BE2C (cell line): ENCODE results near the gene SLMAP.

Experiments used
- DNase-seq: peaks from one replicate; pipeline ENCODE4 v3.0.0-alpha.2; 2020
- H3K27me3 ChIP-seq: fragments of 250-450 bp; sonication (Bioruptor Pico); 2 replicates; pipeline ENCODE4 v1.5.1; 2020; ENCODE audit warnings: mild to moderate bottlenecking
- H3K36me3 ChIP-seq: fragments of 250-450 bp; sonication (Bioruptor Pico); 2 replicates; pipeline ENCODE4 v1.5.1; 2020; ENCODE audit warnings: mild to moderate bottlenecking
- H3K4me1 ChIP-seq: fragments of 250-450 bp; sonication (Bioruptor Pico); 2 replicates; pipeline ENCODE4 v1.5.1; 2020
- H3K4me3 ChIP-seq: 2 replicates; pipeline ENCODE4 v1.5.1; 2011; ENCODE audit warnings: low read depth, low read length
- H3K9me3 ChIP-seq: fragments of 250-450 bp; sonication (Bioruptor Pico); 2 replicates; pipeline ENCODE4 v1.5.1; 2020
- CTCF ChIP-seq: IDR thresholded peaks from 2 replicates; pipeline ENCODE4 v1.5.1; 2012; ENCODE audit warnings: mild to moderate bottlenecking, low read depth, low read length

SLMAP gene

GRCh38 chr3:57809609-57809968, 53.5 kb downstream of the SLMAP start:
- DNase-seq: no peak
- no peak for TF ChIP-seq CTCF
- Histone ChIP-seq H3K27me3 (no peaks in the 10 kb centered on the region), H3K36me3 (no peaks in the 10 kb centered on the region), H3K9me3 (no peaks in the 10 kb centered on the region), H3K4me3 (no peak overlapping the region), H3K4me1 (no peaks in the 10 kb centered on the region)

DNA sequence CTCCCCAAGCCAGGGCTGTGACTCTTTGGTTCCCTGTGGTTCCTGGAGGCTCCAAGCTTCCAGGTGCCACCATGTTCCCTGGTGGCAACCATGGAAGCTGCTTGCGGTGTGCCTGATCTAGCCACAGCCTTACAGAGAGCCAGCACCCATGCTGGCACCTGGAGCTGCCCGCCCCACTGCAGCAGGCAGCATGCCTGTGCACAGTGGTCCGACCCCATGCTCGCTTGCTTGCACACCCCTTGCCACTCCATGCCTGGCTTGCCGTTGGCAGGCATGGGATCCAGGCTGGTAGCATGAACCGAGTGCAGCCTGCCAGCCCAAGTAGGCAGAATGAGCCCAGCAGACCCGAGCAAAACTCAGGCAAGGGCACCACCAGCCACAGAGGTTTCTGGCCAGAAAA, 53.9 kb downstream of the SLMAP start:
- no peaks in the 10 kb centered on the region for H3K9me3 ChIP-seq
- H3K27me3 ChIP-seq: no peaks in the 10 kb centered on the region
- DNase-seq: no peak
- no peak for TF ChIP-seq CTCF
- H3K4me1 ChIP-seq: no peaks in the 10 kb centered on the region
- H3K4me3 ChIP-seq: no peak overlapping the region
- no peaks in the 10 kb centered on the region for H3K36me3 ChIP-seq

- Histone ChIP-seq H3K4me1 (no peaks in the 10 kb centered on the region), H3K36me3 (no peaks in the 10 kb centered on the region), H3K4me3 (no peak overlapping the region), H3K27me3 (no peaks in the 10 kb centered on the region), H3K9me3 (no peaks in the 10 kb centered on the region)
- no peak for TF ChIP-seq CTCF
- no peak for DNase-seq
Observed at GRCh38 chr3:57810471-57811137, 54.5 kb downstream of the SLMAP start.

GRCh38 chr3:57815036-57815435, 58.9 kb downstream of the SLMAP start:
- no peaks in the 10 kb centered on the region for H3K9me3 ChIP-seq
- no peak for TF ChIP-seq CTCF
- no peaks in the 10 kb centered on the region for H3K4me1 ChIP-seq
- H3K4me3 ChIP-seq: no peak overlapping the region
- no peaks in the 10 kb centered on the region for H3K27me3 ChIP-seq
- H3K36me3 ChIP-seq: no peaks in the 10 kb centered on the region
- DNase-seq: no peak

DNA sequence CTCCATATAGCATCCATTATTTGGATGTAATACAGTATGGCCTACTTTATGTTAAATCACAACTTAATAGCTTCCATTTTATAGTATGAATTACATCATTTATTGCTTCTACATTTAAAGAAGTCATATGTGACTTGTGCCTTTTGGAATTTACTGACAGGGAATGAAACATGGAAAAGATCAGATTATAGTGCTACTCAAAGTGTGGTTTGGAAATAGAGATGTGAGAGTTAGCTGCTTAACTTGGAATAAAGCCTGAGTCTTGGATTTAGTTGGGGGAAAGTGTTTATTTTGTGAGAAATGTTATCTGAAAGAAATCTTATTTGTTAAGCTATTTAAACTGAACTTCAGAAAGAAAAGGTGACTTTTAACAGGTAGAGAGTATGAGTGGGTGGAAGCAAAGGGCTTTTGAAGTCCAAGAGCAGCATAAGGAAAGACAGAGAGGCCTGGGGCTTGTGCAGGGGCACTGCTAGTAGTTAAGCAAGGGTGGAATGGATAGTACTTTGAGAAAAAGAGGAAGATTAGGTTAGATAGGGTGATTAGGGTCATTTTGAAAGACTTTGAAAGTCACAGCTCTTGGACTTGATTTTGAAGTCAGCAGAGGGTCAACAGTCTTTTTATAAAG, 60.5 kb downstream of the SLMAP start:
- Histone ChIP-seq H3K9me3 (no peaks in the 10 kb centered on the region), H3K27me3 (no peaks in the 10 kb centered on the region), H3K36me3 (no peaks in the 10 kb centered on the region), H3K4me1 (no peaks in the 10 kb centered on the region), H3K4me3 (no peak overlapping the region)
- TF ChIP-seq CTCF: no peak
- DNase-seq: no peak

DNA sequence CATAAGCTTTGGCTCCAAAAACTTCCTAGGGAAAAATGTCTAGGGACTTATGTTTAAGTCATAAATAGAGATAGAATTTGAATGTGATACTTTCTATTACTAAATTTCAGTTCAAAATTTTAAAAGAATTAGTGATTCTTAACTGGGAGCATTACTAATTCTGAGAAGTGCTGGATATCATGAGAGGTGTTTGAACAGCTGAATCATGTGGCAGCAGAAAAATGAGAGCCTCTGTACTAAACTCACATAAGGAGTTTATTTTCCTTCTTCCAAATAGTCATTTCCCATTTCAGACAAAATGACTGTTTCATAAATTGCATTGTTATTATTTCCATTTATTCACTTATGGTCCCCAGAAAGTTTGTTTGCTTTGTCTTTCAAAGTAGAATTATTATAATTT, 62.7 kb downstream of the SLMAP start:
- Histone ChIP-seq H3K9me3 (no peaks in the 10 kb centered on the region), H3K27me3 (no peaks in the 10 kb centered on the region), H3K4me1 (no peaks in the 10 kb centered on the region), H3K36me3 (no peaks in the 10 kb centered on the region), H3K4me3 (no peak overlapping the region)
- no peak for TF ChIP-seq CTCF
- no peak for DNase-seq
